NT2/D1 (cell line): ENCODE measurements around the gene TPD52L2.

Experiments
- YY1 ChIP-seq: IDR thresholded peaks from 2 replicates; pipeline ENCODE4 v1.6.1; 2011; ENCODE audit not compliant: insufficient read length, insufficient read depth
- ZNF274 ChIP-seq: IDR thresholded peaks from 2 replicates; pipeline ENCODE4 v1.6.1; 2011; ENCODE audit warnings: mild to moderate bottlenecking, low read depth, low read length

- TF ChIP-seq YY1 (no peak), ZNF274 (no peak)
Measured at GRCh38 chr20:63846888-63847236, 18.2 kb upstream of the TPD52L2 start.
